ENCODE results near the gene MINPP1. TPM values are rescaled to one million over a fixed set of nuclear protein-coding genes. Genes with fewer than 3 reads are reported as not detected.
"Not testable (repeated sequence)": the region's sequence is repeated elsewhere in the genome, so short reads cannot be mapped to it uniquely, and the experiment has no call there.

The MINPP1 gene
- 34.7 and 39.6 TPM in 2 replicates for total RNA-seq

- DNase-seq (ENCODE audit: extremely low read depth, low read depth, low spot score): no peak
These were observed at the start of gene MINPP1 for GRCh38 chr10:87504640-87505365. Gene MINPP1 (plus strand): TSS chr10:87504893. CDS start chr10:87504916, 23 bp downstream.

DNA sequence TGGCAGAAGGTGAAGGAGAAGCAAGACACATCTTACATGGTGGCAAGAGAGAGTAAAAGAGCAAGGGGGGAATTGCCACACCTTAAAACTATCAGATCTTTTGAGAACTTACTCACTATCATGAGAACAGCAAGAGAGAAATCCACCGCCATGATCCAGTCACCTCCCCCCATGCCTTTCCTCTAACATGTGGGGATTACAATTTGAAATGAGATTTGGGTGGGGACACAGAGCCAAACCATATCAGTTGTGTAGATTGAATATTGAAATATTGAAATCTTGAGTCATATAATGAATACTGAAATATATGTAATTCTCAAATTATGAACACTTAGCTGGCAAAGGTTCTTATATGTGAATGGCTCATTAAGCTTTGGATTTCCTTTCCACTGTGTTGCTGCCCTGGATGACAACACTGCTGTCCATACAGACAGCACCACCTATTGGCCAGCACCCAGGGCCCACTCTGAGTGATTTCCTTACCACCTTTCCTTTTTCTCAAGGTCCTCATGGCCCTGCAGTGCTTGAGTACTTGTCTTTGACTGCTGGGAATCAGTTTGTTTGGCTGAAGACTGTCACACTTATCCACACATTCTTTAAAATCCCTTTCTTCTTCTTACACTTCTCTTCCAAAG lies 48.0 kb upstream of the MINPP1 start:
- not testable (repeated sequence) for DNase-seq (ENCODE audit: extremely low read depth, low read depth, low spot score)

DNA sequence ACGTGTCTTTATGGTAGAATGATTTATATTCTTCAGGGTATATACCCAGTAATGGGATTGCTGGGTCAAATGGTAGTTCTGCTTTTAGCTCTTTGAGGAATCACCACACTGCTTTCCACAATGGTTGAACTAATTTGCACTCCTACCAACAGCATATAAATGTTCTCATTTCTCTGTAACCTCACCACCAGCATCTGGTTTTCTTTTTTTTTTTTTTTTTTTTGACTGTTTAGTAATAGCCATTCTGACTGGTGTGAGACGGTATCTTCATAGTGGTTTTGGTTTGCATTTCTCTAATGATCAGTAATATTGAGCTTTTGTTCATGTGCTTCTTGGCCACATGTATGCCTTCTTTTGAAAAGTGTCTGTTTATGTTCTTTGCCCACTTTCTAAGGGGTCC lies 42.9 kb upstream of the MINPP1 start:
- not testable (repeated sequence) for DNase-seq (ENCODE audit: extremely low read depth, low read depth, low spot score)

GRCh38 chr10:87466849-87467248 lies 37.8 kb upstream of the MINPP1 start:
- not testable (repeated sequence) for DNase-seq (ENCODE audit: extremely low read depth, low read depth, low spot score)

GRCh38 chr10:87488733-87489132 lies 16.0 kb upstream of the MINPP1 start:
- DNase-seq (ENCODE audit: extremely low read depth, low read depth, low spot score): not testable (repeated sequence)

DNA sequence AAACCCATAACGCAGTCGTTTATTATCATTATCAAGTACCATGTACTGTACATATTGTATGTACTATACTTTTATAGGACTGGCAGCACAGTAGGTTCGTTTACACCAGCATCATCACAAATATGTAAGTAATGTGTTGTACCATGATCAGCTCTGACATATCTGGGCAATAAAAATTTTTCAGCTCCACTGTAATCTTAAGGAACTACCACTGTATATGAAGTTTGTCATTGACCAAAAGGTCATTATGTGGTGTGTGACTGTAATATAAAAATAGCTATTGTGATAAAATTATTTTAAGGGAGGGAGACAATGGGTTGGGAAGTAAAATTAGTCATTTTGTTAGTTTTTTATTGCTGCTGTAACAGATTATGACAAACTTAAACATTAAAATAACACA lies 14.4 kb upstream of the MINPP1 start:
- DNase-seq (ENCODE audit: extremely low read depth, low read depth, low spot score): not testable (repeated sequence)

GRCh38 chr10:87492450-87492849 lies 12.2 kb upstream of the MINPP1 start:
- not testable (repeated sequence) for DNase-seq (ENCODE audit: extremely low read depth, low read depth, low spot score)

DNA sequence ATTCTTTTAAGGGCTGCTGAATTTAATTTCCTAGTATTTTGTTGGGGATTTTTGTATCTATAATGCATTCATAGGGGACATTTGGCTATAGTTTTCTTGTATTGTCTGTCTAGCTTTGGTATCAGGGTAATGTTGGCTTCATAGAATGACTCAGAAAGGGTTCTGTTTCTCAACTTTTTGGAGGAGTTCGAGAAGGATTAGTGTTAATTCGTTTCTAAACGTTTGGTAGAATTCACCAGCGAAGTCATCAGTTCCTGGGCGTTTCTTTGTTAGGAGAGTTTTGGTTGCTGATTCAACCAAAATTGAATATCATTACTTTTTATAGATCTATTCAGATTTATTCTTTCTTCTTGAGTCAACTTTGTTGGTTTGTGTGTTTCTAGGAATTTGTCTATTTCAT lies 9.2 kb upstream of the MINPP1 start:
- not testable (repeated sequence) for DNase-seq (ENCODE audit: extremely low read depth, low read depth, low spot score)

GRCh38 chr10:87497386-87497785 lies 7.3 kb upstream of the MINPP1 start:
- DNase-seq (ENCODE audit: extremely low read depth, low read depth, low spot score): not testable (repeated sequence)

GRCh38 chr10:87498106-87498789 lies 6.4 kb upstream of the MINPP1 start:
- DNase-seq (ENCODE audit: extremely low read depth, low read depth, low spot score): not testable (repeated sequence)

GRCh38 chr10:87500646-87501048 lies 4.0 kb upstream of the MINPP1 start:
- no peak for DNase-seq (ENCODE audit: extremely low read depth, low read depth, low spot score)

- no peak for DNase-seq (ENCODE audit: extremely low read depth, low read depth, low spot score)
These were observed 1.3 kb upstream of the MINPP1 start for GRCh38 chr10:87503401-87503800.

GRCh38 chr10:87503886-87504285 lies 807 bp upstream of the MINPP1 start:
- DNase-seq (ENCODE audit: extremely low read depth, low read depth, low spot score): no peak

DNA sequence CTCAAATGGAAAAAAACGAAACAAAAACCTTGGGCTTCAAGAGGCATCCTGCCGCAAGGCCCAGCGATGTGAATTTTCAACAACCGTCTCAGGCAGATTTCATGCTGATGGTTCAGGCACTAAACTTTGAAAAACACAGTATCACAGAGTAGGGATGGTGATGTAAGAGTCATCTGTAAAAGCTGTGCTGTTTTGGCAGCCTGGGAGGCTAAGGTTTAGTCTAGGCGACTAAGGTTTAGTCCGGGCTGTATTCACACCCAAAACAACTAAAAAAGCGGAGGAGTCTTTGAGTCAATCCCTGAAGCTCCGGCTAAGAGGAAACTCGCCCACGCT lies 420 bp upstream of the MINPP1 start:
- no peak for DNase-seq (ENCODE audit: extremely low read depth, low read depth, low spot score)

- DNase-seq (ENCODE audit: extremely low read depth, low read depth, low spot score): no peak
These were observed 846 bp downstream of the MINPP1 start for GRCh38 chr10:87505366-87506111.

- no peak for DNase-seq (ENCODE audit: extremely low read depth, low read depth, low spot score)
These were observed 2.3 kb downstream of the MINPP1 start for GRCh38 chr10:87506956-87507355.

GRCh38 chr10:87507879-87508483 lies 3.3 kb downstream of the MINPP1 start:
- no peak for DNase-seq (ENCODE audit: extremely low read depth, low read depth, low spot score)

- no peak for DNase-seq (ENCODE audit: extremely low read depth, low read depth, low spot score)
These were observed 4.1 kb downstream of the MINPP1 start for GRCh38 chr10:87508837-87509236.

GRCh38 chr10:87510025-87510424 lies 5.3 kb downstream of the MINPP1 start:
- DNase-seq (ENCODE audit: extremely low read depth, low read depth, low spot score): no peak

GRCh38 chr10:87511526-87511925 lies 6.8 kb downstream of the MINPP1 start:
- no peak for DNase-seq (ENCODE audit: extremely low read depth, low read depth, low spot score)

- no peak for DNase-seq (ENCODE audit: extremely low read depth, low read depth, low spot score)
These were observed 14.2 kb downstream of the MINPP1 start for GRCh38 chr10:87518937-87519336.

All from glomerular endothelial cell (primary cell).